ENCODE results near the gene PRCD. TPM values are rescaled to one million over a fixed set of nuclear protein-coding genes. Genes with fewer than 3 reads are reported as not detected.
A peak's percentile ranks its signal among the peaks of the same experiment; 100 is the strongest.

The PRCD gene
- polyA plus RNA-seq, 1 donor (not counting 4 experiments of a cell fraction or from before 2014, with no cell fraction given), result 1.2 TPM

- peak overlapping the region; percentile 87 to 97 (median 94) for H3K4me3 ChIP-seq (ENCODE audit: control insufficient read depth in 2 of 3, extremely low read depth in 1 of 3, insufficient read depth in 2 of 3, low read depth in 1 of 3, low read length in 3 of 3)
- DNase-seq (ENCODE audit: low read depth, low spot score), result no peak
- peaks cover 1 to 5% of the 10 kb centered on the region in 2 experiments for H3K36me3 ChIP-seq (ENCODE audit: control insufficient read depth in 2 of 2, extremely low read depth in 1 of 2, insufficient read depth in 2 of 2, low read length in 2 of 2)
- H3K9me3 ChIP-seq (ENCODE audit: control insufficient read depth, low read depth, low read length), result no peaks in the 10 kb centered on the region
- peaks cover 16% of the 10 kb centered on the region for H4K20me1 ChIP-seq (ENCODE audit: control insufficient read depth, extremely low read depth, insufficient read depth, low read length)
- dilution Hi-C loops (cut with MboI; ENCODE audit: extremely low pct_ligation_motif_present, low sequenced_read_pairs), result no loop called here
- peak overlapping the region; percentile 84 for H3K4me2 ChIP-seq (ENCODE audit: control insufficient read depth, extremely low read depth, insufficient read depth, low read depth, low read length)
- H3K79me2 ChIP-seq (ENCODE audit: control insufficient read depth, insufficient read depth, low read length), result peaks cover 53% of the 10 kb centered on the region
- no peak for TF ChIP-seq EZH2 (IDR thresholded peaks at IDR 0.05; ENCODE audit: low read length)
- TF ChIP-seq, protein P1, sequence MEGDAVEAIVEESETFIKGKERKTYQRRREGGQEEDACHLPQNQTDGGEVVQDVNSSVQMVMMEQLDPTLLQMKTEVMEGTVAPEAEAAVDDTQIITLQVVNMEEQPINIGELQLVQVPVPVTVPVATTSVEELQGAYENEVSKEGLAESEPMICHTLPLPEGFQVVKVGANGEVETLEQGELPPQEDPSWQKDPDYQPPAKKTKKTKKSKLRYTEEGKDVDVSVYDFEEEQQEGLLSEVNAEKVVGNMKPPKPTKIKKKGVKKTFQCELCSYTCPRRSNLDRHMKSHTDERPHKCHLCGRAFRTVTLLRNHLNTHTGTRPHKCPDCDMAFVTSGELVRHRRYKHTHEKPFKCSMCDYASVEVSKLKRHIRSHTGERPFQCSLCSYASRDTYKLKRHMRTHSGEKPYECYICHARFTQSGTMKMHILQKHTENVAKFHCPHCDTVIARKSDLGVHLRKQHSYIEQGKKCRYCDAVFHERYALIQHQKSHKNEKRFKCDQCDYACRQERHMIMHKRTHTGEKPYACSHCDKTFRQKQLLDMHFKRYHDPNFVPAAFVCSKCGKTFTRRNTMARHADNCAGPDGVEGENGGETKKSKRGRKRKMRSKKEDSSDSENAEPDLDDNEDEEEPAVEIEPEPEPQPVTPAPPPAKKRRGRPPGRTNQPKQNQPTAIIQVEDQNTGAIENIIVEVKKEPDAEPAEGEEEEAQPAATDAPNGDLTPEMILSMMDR (optimal IDR thresholded peaks at IDR 0.05 in 1 of 3, IDR thresholded peaks at IDR 0.05 in 1 of 3, conservative IDR thresholded peaks at IDR 0.05 in 1 of 3; ENCODE audit: extremely low read depth in 1 of 3, insufficient read depth in 2 of 3, low read length in 3 of 3), result no peak
- H3K27ac ChIP-seq (ENCODE audit: control insufficient read depth, insufficient read depth, low read length), result peak overlapping the region; percentile 91
- FAIRE-seq, result no peak
- H3K9me1 ChIP-seq (ENCODE audit: control insufficient read depth, extremely low read depth, insufficient read depth, low read length), result peaks cover 3% of the 10 kb centered on the region
- peak overlapping the region; percentile 95 for H3K9ac ChIP-seq (ENCODE audit: control insufficient read depth, extremely low read depth, insufficient read depth, low read length)
- H2AFZ ChIP-seq (ENCODE audit: control insufficient read depth, low read length), result no peak overlapping the region
- H3K27me3 ChIP-seq (ENCODE audit: control insufficient read depth, extremely low read depth, insufficient read depth, low read length), result no peaks in the 10 kb centered on the region
- H3K4me1 ChIP-seq (ENCODE audit: control insufficient read depth, extremely low read depth, insufficient read depth, low read length), result peaks cover 33% of the 10 kb centered on the region
These were observed 39.6 kb upstream of the PRCD start for GRCh38 chr17:76500074-76500746.

- H3K4me2 ChIP-seq (ENCODE audit: control insufficient read depth, extremely low read depth, insufficient read depth, low read depth, low read length), result peak overlapping the region; percentile 84
- H3K36me3 ChIP-seq (ENCODE audit: control insufficient read depth in 2 of 2, extremely low read depth in 1 of 2, insufficient read depth in 2 of 2, low read length in 2 of 2), result peaks cover 0 to 5% of the 10 kb centered on the region in 2 experiments
- peak overlapping the region; percentile 95 for H3K9ac ChIP-seq (ENCODE audit: control insufficient read depth, extremely low read depth, insufficient read depth, low read length)
- H3K4me3 ChIP-seq (ENCODE audit: control insufficient read depth in 2 of 3, extremely low read depth in 1 of 3, insufficient read depth in 2 of 3, low read depth in 1 of 3, low read length in 3 of 3), result peak overlapping the region; percentile 87 to 97 (median 94)
- H3K79me2 ChIP-seq (ENCODE audit: control insufficient read depth, insufficient read depth, low read length), result peaks cover 48% of the 10 kb centered on the region
- H3K9me3 ChIP-seq (ENCODE audit: control insufficient read depth, low read depth, low read length), result no peaks in the 10 kb centered on the region
- dilution Hi-C loops (cut with MboI; ENCODE audit: extremely low pct_ligation_motif_present, low sequenced_read_pairs), result no loop called here
- H3K4me1 ChIP-seq (ENCODE audit: control insufficient read depth, extremely low read depth, insufficient read depth, low read length), result peaks cover 33% of the 10 kb centered on the region
- peaks cover 12% of the 10 kb centered on the region for H4K20me1 ChIP-seq (ENCODE audit: control insufficient read depth, extremely low read depth, insufficient read depth, low read length)
- no peak overlapping the region for H2AFZ ChIP-seq (ENCODE audit: control insufficient read depth, low read length)
- TF ChIP-seq, protein P1 (optimal IDR thresholded peaks at IDR 0.05 in 1 of 3, IDR thresholded peaks at IDR 0.05 in 1 of 3, conservative IDR thresholded peaks at IDR 0.05 in 1 of 3; ENCODE audit: extremely low read depth in 1 of 3, insufficient read depth in 2 of 3, low read length in 3 of 3), result no peak
- TF ChIP-seq EZH2 (IDR thresholded peaks at IDR 0.05; ENCODE audit: low read length), result no peak
- H3K9me1 ChIP-seq (ENCODE audit: control insufficient read depth, extremely low read depth, insufficient read depth, low read length), result peaks cover 3% of the 10 kb centered on the region
- DNase-seq (ENCODE audit: low read depth, low spot score), result no peak
- no peak for FAIRE-seq
- peak overlapping the region; percentile 91 for H3K27ac ChIP-seq (ENCODE audit: control insufficient read depth, insufficient read depth, low read length)
- no peaks in the 10 kb centered on the region for H3K27me3 ChIP-seq (ENCODE audit: control insufficient read depth, extremely low read depth, insufficient read depth, low read length)
These were observed 39.2 kb upstream of the PRCD start for GRCh38 chr17:76500747-76501017.

Measured in keratinocyte (primary cell).